GM12878 (cell line): ENCODE measurements around the gene PRRT1. TPM values are rescaled to one million over a fixed set of nuclear protein-coding genes. Genes with fewer than 3 reads are reported as not detected.
A peak's percentile ranks its signal among the peaks of the same experiment; 100 is the strongest.

Experiments
- BACH1 ChIP-seq: fragments of 450-650 bp; IDR thresholded peaks from 2 replicates; pipeline ENCODE4 v1.6.1; 2017; ENCODE audit warnings: mild to moderate bottlenecking, borderline replicate concordance
- EP300 ChIP-seq, 2 experiments: fragments of 150-350 bp in 1 of 2; IDR thresholded peaks; 2 replicates each; pipeline ENCODE4 v1.6.1; 2011 to 2012; ENCODE audit warnings: low read depth in 2 of 2, low read length in 2 of 2, borderline replicate concordance in 1 of 2, improper control_type of control experiment in 1 of 2, inconsistent platforms in 1 of 2; ENCODE audit not compliant: control insufficient read depth in 1 of 2
- KDM1A ChIP-seq: fragments of 200-600 bp; sonication (generic); IDR thresholded peaks from 2 replicates; pipeline ENCODE4 v1.6.1; 2016; ENCODE audit warnings: borderline replicate concordance
- NFXL1 ChIP-seq: fragments of 450-650 bp; IDR thresholded peaks from 2 replicates; pipeline ENCODE4 v1.6.1; 2017; ENCODE audit warnings: antibody characterized with exemption, mild to moderate bottlenecking, borderline replicate concordance
- RFX5 ChIP-seq: IDR thresholded peaks from 2 replicates; pipeline ENCODE4 v1.6.1; 2011; ENCODE audit warnings: low read depth, low read length, improper control_type of control experiment
- TBL1XR1 ChIP-seq: IDR thresholded peaks from 2 replicates; pipeline ENCODE4 v1.6.1; 2012; ENCODE audit warnings: low read depth, low read length, improper control_type of control experiment
- WRNIP1 ChIP-seq: IDR thresholded peaks from 2 replicates; pipeline ENCODE4 v1.6.1; 2011; ENCODE audit warnings: low read depth, low read length, improper control_type of control experiment, borderline replicate concordance
- ZNF207 ChIP-seq: fragments of 450-650 bp; IDR thresholded peaks from 2 replicates; pipeline ENCODE4 v1.6.1; 2014; ENCODE audit warnings: antibody characterized with exemption, mild to moderate bottlenecking, borderline replicate concordance
- ZZZ3 ChIP-seq: IDR thresholded peaks from 2 replicates; pipeline ENCODE4 v1.6.1; 2011; ENCODE audit warnings: low read depth; ENCODE audit not compliant: control insufficient read depth, insufficient read length
- polyA plus RNA-seq, 11 experiments: library from polyadenylated mRNA; depleted of rRNA in 4 of 11; unstranded in 6 of 11; stranded (reverse) in 5 of 11; fragments of >200 nt; fragmentation: Nextera tagmentation in 4 of 11; fragmentation: Illumina TruSeq in 1 of 11; extraction: Ambion mirVana in 4 of 11; extraction: Trizol in 1 of 11; gene quantifications; 1 replicate in 1 of 11; 2 replicates in 10 of 11; pipeline versions ENCODE4 v1.2.1 to v1.2.3, GENCODE V29; 2011 to 2016; ENCODE audit warnings: inconsistent platforms in 2 of 11, missing spikeins in 2 of 11, low read depth in 1 of 11
- total RNA-seq, 4 experiments: library from RNA; depleted of rRNA in 3 of 4; stranded (reverse); fragments of >200 nt in 3 of 4; fragmentation: Illumina TruSeq in 1 of 4; extraction: Trizol in 1 of 4; gene quantifications; 2 replicates each; pipeline versions ENCODE4 v1.2.1 to v1.2.3, GENCODE V29; 2013 to 2021
- TF ChIP-seq, protein P1 (sequence below): fragments of 450-650 bp; formaldehyde crosslinking; IDR thresholded peaks from 2 replicates; pipeline ENCODE4 v1.5.0; 2022; ENCODE audit warnings: mild to moderate bottlenecking, missing genetic modification characterization
- TF ChIP-seq, protein P2 (sequence below): IDR thresholded peaks from 2 replicates; pipeline ENCODE4 v1.6.1; 2012; ENCODE audit warnings: low read length, inconsistent platforms
- TF ChIP-seq, protein P3 (sequence below): IDR thresholded peaks from 2 replicates; pipeline ENCODE4 v1.6.1; 2011; ENCODE audit warnings: low read depth, mild to moderate bottlenecking, low read length, moderate library complexity, borderline replicate concordance; ENCODE audit errors: extremely low read depth
- TF ChIP-seq, protein P4 (sequence below): fragments of 450-650 bp; IDR thresholded peaks from 2 replicates; pipeline ENCODE4 v1.6.1; 2016; ENCODE audit warnings: mild to moderate bottlenecking
- TF ChIP-seq, protein P5 (sequence below): IDR thresholded peaks from 2 replicates; pipeline ENCODE4 v1.6.1; 2011; ENCODE audit warnings: mild to moderate bottlenecking, low read depth, low read length, moderate library complexity; ENCODE audit not compliant: insufficient replicate concordance
- TF ChIP-seq, protein P6 (sequence below): IDR thresholded peaks from 2 replicates; pipeline ENCODE4 v1.6.1; 2012; ENCODE audit warnings: low read depth, low read length, improper control_type of control experiment
- TF ChIP-seq, protein P7 (sequence below): IDR thresholded peaks from 2 replicates; pipeline ENCODE4 v1.6.1; 2012; ENCODE audit warnings: improper control_type of control experiment, low read depth, low read length; ENCODE audit not compliant: insufficient replicate concordance

PRRT1 gene
- total and polyA plus RNA-seq, 10 of the 15 experiments (the other 5 are each of a cell fraction or from before 2014, with no cell fraction given), result 0.04 to 0.15 (median 0.10) TPM; not detected in 6

DNA sequence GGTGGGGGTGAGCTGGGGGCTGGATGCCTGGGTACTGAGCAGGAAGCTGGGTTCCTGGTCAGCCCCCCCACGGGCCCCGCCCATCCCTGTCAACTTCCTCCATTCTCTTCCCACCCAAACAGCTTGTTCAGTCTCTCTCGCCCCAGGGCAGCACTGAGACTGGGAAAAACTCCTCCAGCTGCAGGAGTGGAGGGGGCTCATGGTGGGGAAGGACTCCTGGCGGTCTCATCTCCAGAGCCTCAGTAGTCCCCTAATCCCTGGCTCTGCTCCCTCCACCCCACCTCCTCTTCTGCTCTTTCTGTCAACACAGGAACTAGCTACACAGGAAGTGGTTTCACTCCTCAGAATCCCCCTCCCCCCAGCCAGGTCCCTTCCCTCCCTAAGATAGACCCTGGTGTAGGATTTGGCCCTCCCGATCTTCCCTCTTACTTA is 40.9 kb upstream of the PRRT1 start, which contains the start of gene GPSM3 (continued):
- TF ChIP-seq, protein P1, sequence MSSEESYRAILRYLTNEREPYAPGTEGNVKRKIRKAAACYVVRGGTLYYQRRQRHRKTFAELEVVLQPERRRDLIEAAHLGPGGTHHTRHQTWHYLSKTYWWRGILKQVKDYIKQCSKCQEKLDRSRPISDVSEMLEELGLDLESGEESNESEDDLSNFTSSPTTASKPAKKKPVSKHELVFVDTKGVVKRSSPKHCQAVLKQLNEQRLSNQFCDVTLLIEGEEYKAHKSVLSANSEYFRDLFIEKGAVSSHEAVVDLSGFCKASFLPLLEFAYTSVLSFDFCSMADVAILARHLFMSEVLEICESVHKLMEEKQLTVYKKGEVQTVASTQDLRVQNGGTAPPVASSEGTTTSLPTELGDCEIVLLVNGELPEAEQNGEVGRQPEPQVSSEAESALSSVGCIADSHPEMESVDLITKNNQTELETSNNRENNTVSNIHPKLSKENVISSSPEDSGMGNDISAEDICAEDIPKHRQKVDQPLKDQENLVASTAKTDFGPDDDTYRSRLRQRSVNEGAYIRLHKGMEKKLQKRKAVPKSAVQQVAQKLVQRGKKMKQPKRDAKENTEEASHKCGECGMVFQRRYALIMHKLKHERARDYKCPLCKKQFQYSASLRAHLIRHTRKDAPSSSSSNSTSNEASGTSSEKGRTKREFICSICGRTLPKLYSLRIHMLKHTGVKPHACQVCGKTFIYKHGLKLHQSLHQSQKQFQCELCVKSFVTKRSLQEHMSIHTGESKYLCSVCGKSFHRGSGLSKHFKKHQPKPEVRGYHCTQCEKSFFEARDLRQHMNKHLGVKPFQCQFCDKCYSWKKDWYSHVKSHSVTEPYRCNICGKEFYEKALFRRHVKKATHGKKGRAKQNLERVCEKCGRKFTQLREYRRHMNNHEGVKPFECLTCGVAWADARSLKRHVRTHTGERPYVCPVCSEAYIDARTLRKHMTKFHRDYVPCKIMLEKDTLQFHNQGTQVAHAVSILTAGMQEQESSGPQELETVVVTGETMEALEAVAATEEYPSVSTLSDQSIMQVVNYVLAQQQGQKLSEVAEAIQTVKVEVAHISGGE, result no peak
- TF ChIP-seq, protein P2, sequence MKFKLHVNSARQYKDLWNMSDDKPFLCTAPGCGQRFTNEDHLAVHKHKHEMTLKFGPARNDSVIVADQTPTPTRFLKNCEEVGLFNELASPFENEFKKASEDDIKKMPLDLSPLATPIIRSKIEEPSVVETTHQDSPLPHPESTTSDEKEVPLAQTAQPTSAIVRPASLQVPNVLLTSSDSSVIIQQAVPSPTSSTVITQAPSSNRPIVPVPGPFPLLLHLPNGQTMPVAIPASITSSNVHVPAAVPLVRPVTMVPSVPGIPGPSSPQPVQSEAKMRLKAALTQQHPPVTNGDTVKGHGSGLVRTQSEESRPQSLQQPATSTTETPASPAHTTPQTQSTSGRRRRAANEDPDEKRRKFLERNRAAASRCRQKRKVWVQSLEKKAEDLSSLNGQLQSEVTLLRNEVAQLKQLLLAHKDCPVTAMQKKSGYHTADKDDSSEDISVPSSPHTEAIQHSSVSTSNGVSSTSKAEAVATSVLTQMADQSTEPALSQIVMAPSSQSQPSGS, result no peak
- TF ChIP-seq KDM1A (no peak), RFX5 (no peak), ZZZ3 (no peak), NFXL1 (no peak), WRNIP1 (no peak), ZNF207 (no peak), TBL1XR1 (no peak), BACH1 (peak; percentile 30; the same call in 1 of the 2 replicates), EP300 (IDR thresholded peaks at IDR 0.05; ENCODE audit: borderline replicate concordance in 1 of 2, control insufficient read depth in 1 of 2, low read depth in 2 of 2, low read length in 2 of 2) (no peak)
- TF ChIP-seq, protein P3, sequence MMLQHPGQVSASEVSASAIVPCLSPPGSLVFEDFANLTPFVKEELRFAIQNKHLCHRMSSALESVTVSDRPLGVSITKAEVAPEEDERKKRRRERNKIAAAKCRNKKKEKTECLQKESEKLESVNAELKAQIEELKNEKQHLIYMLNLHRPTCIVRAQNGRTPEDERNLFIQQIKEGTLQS, result no peak
- TF ChIP-seq, protein P4, sequence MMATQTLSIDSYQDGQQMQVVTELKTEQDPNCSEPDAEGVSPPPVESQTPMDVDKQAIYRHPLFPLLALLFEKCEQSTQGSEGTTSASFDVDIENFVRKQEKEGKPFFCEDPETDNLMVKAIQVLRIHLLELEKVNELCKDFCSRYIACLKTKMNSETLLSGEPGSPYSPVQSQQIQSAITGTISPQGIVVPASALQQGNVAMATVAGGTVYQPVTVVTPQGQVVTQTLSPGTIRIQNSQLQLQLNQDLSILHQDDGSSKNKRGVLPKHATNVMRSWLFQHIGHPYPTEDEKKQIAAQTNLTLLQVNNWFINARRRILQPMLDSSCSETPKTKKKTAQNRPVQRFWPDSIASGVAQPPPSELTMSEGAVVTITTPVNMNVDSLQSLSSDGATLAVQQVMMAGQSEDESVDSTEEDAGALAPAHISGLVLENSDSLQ, result no peak
- TF ChIP-seq, protein P5, sequence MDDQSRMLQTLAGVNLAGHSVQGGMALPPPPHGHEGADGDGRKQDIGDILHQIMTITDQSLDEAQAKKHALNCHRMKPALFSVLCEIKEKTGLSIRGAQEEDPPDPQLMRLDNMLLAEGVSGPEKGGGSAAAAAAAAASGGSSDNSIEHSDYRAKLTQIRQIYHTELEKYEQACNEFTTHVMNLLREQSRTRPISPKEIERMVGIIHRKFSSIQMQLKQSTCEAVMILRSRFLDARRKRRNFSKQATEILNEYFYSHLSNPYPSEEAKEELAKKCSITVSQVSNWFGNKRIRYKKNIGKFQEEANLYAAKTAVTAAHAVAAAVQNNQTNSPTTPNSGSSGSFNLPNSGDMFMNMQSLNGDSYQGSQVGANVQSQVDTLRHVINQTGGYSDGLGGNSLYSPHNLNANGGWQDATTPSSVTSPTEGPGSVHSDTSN, result no peak
- TF ChIP-seq, protein P6, sequence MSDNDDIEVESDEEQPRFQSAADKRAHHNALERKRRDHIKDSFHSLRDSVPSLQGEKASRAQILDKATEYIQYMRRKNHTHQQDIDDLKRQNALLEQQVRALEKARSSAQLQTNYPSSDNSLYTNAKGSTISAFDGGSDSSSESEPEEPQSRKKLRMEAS, result no peak
- TF ChIP-seq, protein P7, sequence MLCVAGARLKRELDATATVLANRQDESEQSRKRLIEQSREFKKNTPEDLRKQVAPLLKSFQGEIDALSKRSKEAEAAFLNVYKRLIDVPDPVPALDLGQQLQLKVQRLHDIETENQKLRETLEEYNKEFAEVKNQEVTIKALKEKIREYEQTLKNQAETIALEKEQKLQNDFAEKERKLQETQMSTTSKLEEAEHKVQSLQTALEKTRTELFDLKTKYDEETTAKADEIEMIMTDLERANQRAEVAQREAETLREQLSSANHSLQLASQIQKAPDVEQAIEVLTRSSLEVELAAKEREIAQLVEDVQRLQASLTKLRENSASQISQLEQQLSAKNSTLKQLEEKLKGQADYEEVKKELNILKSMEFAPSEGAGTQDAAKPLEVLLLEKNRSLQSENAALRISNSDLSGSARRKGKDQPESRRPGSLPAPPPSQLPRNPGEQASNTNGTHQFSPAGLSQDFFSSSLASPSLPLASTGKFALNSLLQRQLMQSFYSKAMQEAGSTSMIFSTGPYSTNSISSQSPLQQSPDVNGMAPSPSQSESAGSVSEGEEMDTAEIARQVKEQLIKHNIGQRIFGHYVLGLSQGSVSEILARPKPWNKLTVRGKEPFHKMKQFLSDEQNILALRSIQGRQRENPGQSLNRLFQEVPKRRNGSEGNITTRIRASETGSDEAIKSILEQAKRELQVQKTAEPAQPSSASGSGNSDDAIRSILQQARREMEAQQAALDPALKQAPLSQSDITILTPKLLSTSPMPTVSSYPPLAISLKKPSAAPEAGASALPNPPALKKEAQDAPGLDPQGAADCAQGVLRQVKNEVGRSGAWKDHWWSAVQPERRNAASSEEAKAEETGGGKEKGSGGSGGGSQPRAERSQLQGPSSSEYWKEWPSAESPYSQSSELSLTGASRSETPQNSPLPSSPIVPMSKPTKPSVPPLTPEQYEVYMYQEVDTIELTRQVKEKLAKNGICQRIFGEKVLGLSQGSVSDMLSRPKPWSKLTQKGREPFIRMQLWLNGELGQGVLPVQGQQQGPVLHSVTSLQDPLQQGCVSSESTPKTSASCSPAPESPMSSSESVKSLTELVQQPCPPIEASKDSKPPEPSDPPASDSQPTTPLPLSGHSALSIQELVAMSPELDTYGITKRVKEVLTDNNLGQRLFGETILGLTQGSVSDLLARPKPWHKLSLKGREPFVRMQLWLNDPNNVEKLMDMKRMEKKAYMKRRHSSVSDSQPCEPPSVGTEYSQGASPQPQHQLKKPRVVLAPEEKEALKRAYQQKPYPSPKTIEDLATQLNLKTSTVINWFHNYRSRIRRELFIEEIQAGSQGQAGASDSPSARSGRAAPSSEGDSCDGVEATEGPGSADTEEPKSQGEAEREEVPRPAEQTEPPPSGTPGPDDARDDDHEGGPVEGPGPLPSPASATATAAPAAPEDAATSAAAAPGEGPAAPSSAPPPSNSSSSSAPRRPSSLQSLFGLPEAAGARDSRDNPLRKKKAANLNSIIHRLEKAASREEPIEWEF, result no peak
